HG03558 (cell line): ENCODE results near the gene SRXN1.

Experiments
- ATAC-seq: cut with Tn5 transposase; IDR thresholded peaks from one replicate; pipeline ENCODE4 v1.9.1; 2021; ENCODE audit warnings: moderate number of reproducible peaks; ENCODE audit not compliant: unreplicated experiment; ENCODE audit errors: extremely low read depth

The SRXN1 gene

GRCh38 chr20:675453-676314, 22.7 kb upstream of the SRXN1 start, which contains the start of gene SCRT2:
Gene SCRT2, minus strand, starts transcription at chr20:675802. Its CDS starts 201 bp downstream, at chr20:675601.
- no peak for ATAC-seq

- no peak for ATAC-seq
Observed at GRCh38 chr20:675033-675452, 22.0 kb upstream of the SRXN1 start.

- ATAC-seq, result no peak
Observed at GRCh38 chr20:673603-674001, 20.6 kb upstream of the SRXN1 start.

GRCh38 chr20:672963-673602, 20.1 kb upstream of the SRXN1 start:
- ATAC-seq, result no peak

GRCh38 chr20:671252-672030, 18.4 kb upstream of the SRXN1 start:
- ATAC-seq, result no peak

- no peak for ATAC-seq
Observed at GRCh38 chr20:669573-669972, 16.6 kb upstream of the SRXN1 start.

- ATAC-seq, result no peak
Observed at GRCh38 chr20:668638-669037, 15.6 kb upstream of the SRXN1 start.

- no peak for ATAC-seq
Observed at GRCh38 chr20:668050-668449, 15.1 kb upstream of the SRXN1 start.

- no peak for ATAC-seq
Observed at GRCh38 chr20:667351-668034, 14.5 kb upstream of the SRXN1 start.

- no peak for ATAC-seq
Observed at GRCh38 chr20:666877-667276, 13.9 kb upstream of the SRXN1 start.

GRCh38 chr20:665276-665675, 12.3 kb upstream of the SRXN1 start:
- no peak for ATAC-seq

- no peak for ATAC-seq
Observed at GRCh38 chr20:664576-664975, 11.6 kb upstream of the SRXN1 start.

GRCh38 chr20:664151-664550, 11.2 kb upstream of the SRXN1 start:
- ATAC-seq, result no peak

- no peak for ATAC-seq
Observed at GRCh38 chr20:663315-664090, 10.5 kb upstream of the SRXN1 start.

- no peak for ATAC-seq
Observed at GRCh38 chr20:662277-663192, 9.5 kb upstream of the SRXN1 start.

GRCh38 chr20:661474-662270, 8.7 kb upstream of the SRXN1 start:
- ATAC-seq, result no peak

GRCh38 chr20:658731-659291, 5.8 kb upstream of the SRXN1 start:
- ATAC-seq, result no peak
